Measurements from ENCODE around the gene DCUN1D1.

DCUN1D1 gene

DNA sequence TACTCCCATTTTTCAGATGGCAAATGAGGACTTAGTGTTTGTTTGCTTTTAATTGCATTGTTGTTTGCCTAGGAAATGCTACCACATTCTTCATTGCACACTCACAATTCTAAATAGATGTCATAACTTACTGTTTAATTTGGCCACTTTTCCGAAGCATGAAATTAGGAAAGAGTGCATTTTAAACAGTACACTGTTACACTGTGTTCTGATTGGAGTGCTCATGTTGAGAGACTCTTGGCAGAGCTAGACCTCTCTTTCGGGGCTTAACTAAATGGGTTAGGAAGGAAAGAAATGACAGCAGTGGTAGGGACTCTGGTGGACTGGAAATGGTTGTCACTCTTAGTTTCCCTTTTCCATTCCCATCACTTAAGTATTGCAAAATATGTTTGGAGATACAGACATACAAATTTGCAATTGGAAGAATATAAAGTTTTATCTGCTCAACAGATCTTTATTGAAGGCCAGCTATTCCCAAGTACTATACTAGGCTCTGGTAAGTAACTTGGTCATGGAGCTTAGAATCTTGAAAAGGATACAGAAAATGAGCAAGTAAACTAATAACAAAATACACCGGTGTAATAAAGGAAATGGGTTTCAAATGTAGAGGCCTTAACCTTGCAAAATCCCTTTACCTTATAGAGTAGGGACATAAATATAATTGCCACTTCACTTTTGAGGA, 90.2 kb downstream of the DCUN1D1 start:
- no peak for FAIRE-seq

Measured in endometrium (tissue), 2 donors.